K562 (cell line): ENCODE data around the gene CCNK. TPM values are rescaled to one million over a fixed set of nuclear protein-coding genes. Genes with fewer than 3 reads are reported as not detected.

Source experiments
- PTRF ChIP-seq: fragments of 450-650 bp; IDR thresholded peaks from 2 replicates; pipeline ENCODE4 v1.6.1; 2016; ENCODE audit warnings: mild to moderate bottlenecking, missing genetic modification characterization, missing compliant biosample characterization
- RB1 ChIP-seq: fragments of 450-650 bp; IDR thresholded peaks from 2 replicates; pipeline ENCODE4 v1.6.1; 2017; ENCODE audit warnings: low read depth, mild to moderate bottlenecking
- ZNF212 ChIP-seq: fragments of 450-650 bp; formaldehyde crosslinking; IDR thresholded peaks from 2 replicates; pipeline ENCODE4 v1.4.0; 2020; ENCODE audit warnings: mild to moderate bottlenecking
- polyA plus RNA-seq, 8 experiments: library from polyadenylated mRNA; depleted of rRNA in 4 of 8; stranded (reverse) in 5 of 8; unstranded in 3 of 8; fragments of >200 nt; fragmentation: Nextera tagmentation in 2 of 8; fragmentation: Illumina TruSeq in 1 of 8; extraction: Ambion mirVana in 2 of 8; extraction: Trizol in 1 of 8; gene quantifications; 2 replicates each; pipeline versions ENCODE4 v1.2.1 to v1.2.3, GENCODE V29; 2011 to 2014; ENCODE audit warnings: inconsistent platforms in 1 of 8, missing spikeins in 1 of 8
- total RNA-seq, 7 experiments: library from RNA; depleted of rRNA in 6 of 7; stranded (reverse); fragments of >200 nt in 6 of 7; fragmentation: Illumina TruSeq in 2 of 7; extraction: Trizol in 2 of 7; gene quantifications; 2 replicates each; pipeline versions ENCODE4 v1.2.1 to v1.2.3, GENCODE V29; 2011 to 2021; ENCODE audit warnings: low replicate concordance in 1 of 7
- TF ChIP-seq, protein P1 (sequence below): fragments of 450-650 bp; IDR thresholded peaks from 2 replicates; pipeline ENCODE4 v1.6.1; 2016; ENCODE audit warnings: mild to moderate bottlenecking, moderate library complexity
- TF ChIP-seq, protein P2 (sequence below): sonication (generic); formaldehyde crosslinking; IDR thresholded peaks from 2 replicates; pipeline ENCODE4 v1.8.1; 2023; ENCODE audit warnings: mild to moderate bottlenecking, missing genetic modification reagents

CCNK gene
- total and polyA plus RNA-seq, 9 of the 15 experiments (the other 6 are each of a cell fraction or from before 2014, with no cell fraction given): 5.8 to 84.2 (median 16.4) TPM

DNA sequence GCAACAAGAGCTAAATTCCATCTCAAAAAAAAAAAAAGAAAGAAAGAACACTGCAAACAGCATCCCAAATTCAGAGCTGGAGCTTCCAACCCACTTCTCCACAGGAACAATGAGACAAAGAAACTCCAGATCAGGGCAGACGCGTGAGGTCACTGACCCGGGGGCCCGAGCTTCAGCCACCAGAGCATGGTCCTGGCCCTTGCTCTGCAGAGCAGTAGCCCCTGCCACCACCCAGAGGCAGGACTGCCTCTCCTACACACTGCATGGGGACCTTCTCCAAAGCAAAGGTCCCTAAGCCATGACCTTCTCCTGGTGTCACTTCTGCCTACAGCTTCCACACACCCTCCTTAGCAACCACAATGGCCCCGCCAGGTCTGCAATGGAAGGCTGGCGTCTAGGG is 53.1 kb downstream of the CCNK start (continued):
- TF ChIP-seq, protein P1, sequence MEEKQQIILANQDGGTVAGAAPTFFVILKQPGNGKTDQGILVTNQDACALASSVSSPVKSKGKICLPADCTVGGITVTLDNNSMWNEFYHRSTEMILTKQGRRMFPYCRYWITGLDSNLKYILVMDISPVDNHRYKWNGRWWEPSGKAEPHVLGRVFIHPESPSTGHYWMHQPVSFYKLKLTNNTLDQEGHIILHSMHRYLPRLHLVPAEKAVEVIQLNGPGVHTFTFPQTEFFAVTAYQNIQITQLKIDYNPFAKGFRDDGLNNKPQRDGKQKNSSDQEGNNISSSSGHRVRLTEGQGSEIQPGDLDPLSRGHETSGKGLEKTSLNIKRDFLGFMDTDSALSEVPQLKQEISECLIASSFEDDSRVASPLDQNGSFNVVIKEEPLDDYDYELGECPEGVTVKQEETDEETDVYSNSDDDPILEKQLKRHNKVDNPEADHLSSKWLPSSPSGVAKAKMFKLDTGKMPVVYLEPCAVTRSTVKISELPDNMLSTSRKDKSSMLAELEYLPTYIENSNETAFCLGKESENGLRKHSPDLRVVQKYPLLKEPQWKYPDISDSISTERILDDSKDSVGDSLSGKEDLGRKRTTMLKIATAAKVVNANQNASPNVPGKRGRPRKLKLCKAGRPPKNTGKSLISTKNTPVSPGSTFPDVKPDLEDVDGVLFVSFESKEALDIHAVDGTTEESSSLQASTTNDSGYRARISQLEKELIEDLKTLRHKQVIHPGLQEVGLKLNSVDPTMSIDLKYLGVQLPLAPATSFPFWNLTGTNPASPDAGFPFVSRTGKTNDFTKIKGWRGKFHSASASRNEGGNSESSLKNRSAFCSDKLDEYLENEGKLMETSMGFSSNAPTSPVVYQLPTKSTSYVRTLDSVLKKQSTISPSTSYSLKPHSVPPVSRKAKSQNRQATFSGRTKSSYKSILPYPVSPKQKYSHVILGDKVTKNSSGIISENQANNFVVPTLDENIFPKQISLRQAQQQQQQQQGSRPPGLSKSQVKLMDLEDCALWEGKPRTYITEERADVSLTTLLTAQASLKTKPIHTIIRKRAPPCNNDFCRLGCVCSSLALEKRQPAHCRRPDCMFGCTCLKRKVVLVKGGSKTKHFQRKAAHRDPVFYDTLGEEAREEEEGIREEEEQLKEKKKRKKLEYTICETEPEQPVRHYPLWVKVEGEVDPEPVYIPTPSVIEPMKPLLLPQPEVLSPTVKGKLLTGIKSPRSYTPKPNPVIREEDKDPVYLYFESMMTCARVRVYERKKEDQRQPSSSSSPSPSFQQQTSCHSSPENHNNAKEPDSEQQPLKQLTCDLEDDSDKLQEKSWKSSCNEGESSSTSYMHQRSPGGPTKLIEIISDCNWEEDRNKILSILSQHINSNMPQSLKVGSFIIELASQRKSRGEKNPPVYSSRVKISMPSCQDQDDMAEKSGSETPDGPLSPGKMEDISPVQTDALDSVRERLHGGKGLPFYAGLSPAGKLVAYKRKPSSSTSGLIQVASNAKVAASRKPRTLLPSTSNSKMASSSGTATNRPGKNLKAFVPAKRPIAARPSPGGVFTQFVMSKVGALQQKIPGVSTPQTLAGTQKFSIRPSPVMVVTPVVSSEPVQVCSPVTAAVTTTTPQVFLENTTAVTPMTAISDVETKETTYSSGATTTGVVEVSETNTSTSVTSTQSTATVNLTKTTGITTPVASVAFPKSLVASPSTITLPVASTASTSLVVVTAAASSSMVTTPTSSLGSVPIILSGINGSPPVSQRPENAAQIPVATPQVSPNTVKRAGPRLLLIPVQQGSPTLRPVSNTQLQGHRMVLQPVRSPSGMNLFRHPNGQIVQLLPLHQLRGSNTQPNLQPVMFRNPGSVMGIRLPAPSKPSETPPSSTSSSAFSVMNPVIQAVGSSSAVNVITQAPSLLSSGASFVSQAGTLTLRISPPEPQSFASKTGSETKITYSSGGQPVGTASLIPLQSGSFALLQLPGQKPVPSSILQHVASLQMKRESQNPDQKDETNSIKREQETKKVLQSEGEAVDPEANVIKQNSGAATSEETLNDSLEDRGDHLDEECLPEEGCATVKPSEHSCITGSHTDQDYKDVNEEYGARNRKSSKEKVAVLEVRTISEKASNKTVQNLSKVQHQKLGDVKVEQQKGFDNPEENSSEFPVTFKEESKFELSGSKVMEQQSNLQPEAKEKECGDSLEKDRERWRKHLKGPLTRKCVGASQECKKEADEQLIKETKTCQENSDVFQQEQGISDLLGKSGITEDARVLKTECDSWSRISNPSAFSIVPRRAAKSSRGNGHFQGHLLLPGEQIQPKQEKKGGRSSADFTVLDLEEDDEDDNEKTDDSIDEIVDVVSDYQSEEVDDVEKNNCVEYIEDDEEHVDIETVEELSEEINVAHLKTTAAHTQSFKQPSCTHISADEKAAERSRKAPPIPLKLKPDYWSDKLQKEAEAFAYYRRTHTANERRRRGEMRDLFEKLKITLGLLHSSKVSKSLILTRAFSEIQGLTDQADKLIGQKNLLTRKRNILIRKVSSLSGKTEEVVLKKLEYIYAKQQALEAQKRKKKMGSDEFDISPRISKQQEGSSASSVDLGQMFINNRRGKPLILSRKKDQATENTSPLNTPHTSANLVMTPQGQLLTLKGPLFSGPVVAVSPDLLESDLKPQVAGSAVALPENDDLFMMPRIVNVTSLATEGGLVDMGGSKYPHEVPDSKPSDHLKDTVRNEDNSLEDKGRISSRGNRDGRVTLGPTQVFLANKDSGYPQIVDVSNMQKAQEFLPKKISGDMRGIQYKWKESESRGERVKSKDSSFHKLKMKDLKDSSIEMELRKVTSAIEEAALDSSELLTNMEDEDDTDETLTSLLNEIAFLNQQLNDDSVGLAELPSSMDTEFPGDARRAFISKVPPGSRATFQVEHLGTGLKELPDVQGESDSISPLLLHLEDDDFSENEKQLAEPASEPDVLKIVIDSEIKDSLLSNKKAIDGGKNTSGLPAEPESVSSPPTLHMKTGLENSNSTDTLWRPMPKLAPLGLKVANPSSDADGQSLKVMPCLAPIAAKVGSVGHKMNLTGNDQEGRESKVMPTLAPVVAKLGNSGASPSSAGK: no peak
- TF ChIP-seq, protein P2, sequence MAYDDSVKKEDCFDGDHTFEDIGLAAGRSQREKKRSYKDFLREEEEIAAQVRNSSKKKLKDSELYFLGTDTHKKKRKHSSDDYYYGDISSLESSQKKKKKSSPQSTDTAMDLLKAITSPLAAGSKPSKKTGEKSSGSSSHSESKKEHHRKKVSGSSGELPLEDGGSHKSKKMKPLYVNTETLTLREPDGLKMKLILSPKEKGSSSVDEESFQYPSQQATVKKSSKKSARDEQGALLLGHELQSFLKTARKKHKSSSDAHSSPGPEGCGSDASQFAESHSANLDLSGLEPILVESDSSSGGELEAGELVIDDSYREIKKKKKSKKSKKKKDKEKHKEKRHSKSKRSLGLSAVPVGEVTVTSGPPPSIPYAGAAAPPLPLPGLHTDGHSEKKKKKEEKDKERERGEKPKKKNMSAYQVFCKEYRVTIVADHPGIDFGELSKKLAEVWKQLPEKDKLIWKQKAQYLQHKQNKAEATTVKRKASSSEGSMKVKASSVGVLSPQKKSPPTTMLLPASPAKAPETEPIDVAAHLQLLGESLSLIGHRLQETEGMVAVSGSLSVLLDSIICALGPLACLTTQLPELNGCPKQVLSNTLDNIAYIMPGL: no peak
- TF ChIP-seq PTRF (tag) (no peak), RB1 (no peak), ZNF212 (no peak)
